ENCODE measurements around the gene MCF2L. TPM values are rescaled to one million over a fixed set of nuclear protein-coding genes. Genes with fewer than 3 reads are reported as not detected.
A peak's percentile ranks its signal among the peaks of the same experiment; 100 is the strongest.

MCF2L gene
- total RNA-seq, 1 experiment from 2014 or later = 22.1 TPM

- Histone ChIP-seq H3K36me3 (ENCODE audit: control insufficient read depth, insufficient read depth, low read length) (no peaks in the 10 kb centered on the region), H3K4me3 (ENCODE audit: low read depth, low read length) (no peak overlapping the region), H3K27me3 (replicated peaks; ENCODE audit: control insufficient read depth, insufficient read depth, low read length) (no peaks in the 10 kb centered on the region), H3K9me3 (0 out of 2 replicates have a peak, but pooled peaks cover 3% of the 10 kb centered on the region), H3K4me1 (no peaks in the 10 kb centered on the region)
- TF ChIP-seq CTCF (IDR thresholded peaks at IDR 0.05; ENCODE audit: insufficient read depth in 1 of 2, low read depth in 1 of 2, low read length in 1 of 2, severe bottlenecking in 1 of 2, unreplicated experiment in 1 of 2) = peak; percentile 81 to 83
- POLR2A ChIA-PET = no interaction called here
- H3K36me3 Mint-ChIP-seq (ENCODE audit: insufficient read depth, unreplicated experiment) = no peaks in the 10 kb centered on the region
- DNase-seq = peak in 1 of 2 experiments; percentile 78
- H3K9me3 Mint-ChIP-seq (ENCODE audit: unreplicated experiment) = no peaks in the 10 kb centered on the region
- no peaks in the 10 kb centered on the region for H3K27me3 Mint-ChIP-seq (ENCODE audit: insufficient read depth, unreplicated experiment)
- H3K4me1 Mint-ChIP-seq (ENCODE audit: low read depth, unreplicated experiment) = peaks cover 6% of the 10 kb centered on the region
- H3K27ac Mint-ChIP-seq (ENCODE audit: unreplicated experiment) = no peak overlapping the region
- intact Hi-C loops (cut with micrococcal nuclease; ENCODE audit: unreplicated experiment) = loop anchor here (1.0 to 10.0 kb wide), 4 partner anchors 71 to 360 kb away; partner anchors contain the start of genes CUL4A, F10, F7 and PCID2
- H3K4me3 Mint-ChIP-seq (ENCODE audit: unreplicated experiment) = no peak overlapping the region
- CTCF ChIA-PET = interaction anchor here (0.5 to 1.0 kb wide), 5 partner anchors 90 to 185 kb away, joined by 3 to 6 read pairs (median 6); no protein-coding TSS in a partner anchor
- no TSS peak for BruUV-seq (replicated peaks)
These were observed 65.6 kb downstream of the MCF2L start for GRCh38 chr13:113034451-113035212.

DNA sequence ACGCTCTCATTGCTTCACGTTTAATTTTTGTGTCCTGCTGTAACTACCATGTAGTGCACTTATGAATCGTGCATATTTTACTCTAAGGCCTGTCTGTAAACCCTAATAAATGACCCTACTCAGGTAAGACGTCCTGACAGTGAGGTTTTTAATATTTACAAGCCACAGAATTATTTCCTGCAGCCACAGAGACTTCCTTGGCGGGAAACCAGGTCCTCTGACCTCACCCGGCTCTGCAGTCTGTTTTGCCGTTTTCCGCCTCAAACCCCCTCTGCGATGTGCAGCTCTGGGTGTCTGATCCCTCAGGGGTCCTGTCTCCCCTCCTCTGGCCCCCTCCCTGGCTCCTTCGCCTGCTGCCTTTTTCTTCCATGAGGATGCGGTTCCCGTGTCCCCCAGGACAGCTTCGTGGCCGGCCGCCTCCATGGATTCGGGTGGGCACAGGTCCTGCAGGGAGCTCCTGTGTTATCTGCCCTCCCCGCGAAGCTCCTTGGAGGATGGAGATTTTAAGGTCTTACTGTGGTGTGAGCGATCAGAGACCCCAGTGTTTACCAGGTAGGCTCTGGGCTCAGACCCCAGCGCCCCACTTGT, 66.3 kb downstream of the MCF2L start:
- Mint-ChIP-seq H3K27me3 (ENCODE audit: insufficient read depth, unreplicated experiment) (no peaks in the 10 kb centered on the region), H3K36me3 (ENCODE audit: insufficient read depth, unreplicated experiment) (no peaks in the 10 kb centered on the region), H3K9me3 (ENCODE audit: unreplicated experiment) (no peaks in the 10 kb centered on the region), H3K4me1 (ENCODE audit: low read depth, unreplicated experiment) (peaks cover 6% of the 10 kb centered on the region), H3K27ac (ENCODE audit: unreplicated experiment) (no peak overlapping the region), H3K4me3 (ENCODE audit: unreplicated experiment) (no peak overlapping the region)
- ChIA-PET POLR2A (no interaction called here), CTCF (interaction anchor here (0.5 to 1.0 kb wide), 4 partner anchors 91 to 184 kb away, joined by 3 to 6 read pairs (median 4); no protein-coding TSS in a partner anchor)
- no peaks in the 10 kb centered on the region for H3K27me3 ChIP-seq (replicated peaks; ENCODE audit: control insufficient read depth, insufficient read depth, low read length)
- intact Hi-C loops (cut with micrococcal nuclease; ENCODE audit: unreplicated experiment) = loop anchor here (1.0 to 10.0 kb wide), 4 partner anchors 70 to 359 kb away; partner anchors contain the start of genes CUL4A, F10, F7 and PCID2
- 0 out of 2 replicates have a peak, but pooled peaks cover 3% of the 10 kb centered on the region for H3K9me3 ChIP-seq
- H3K4me3 ChIP-seq (ENCODE audit: low read depth, low read length) = no peak overlapping the region
- TF ChIP-seq CTCF (IDR thresholded peaks at IDR 0.05; ENCODE audit: insufficient read depth in 1 of 2, low read depth in 1 of 2, low read length in 1 of 2, severe bottlenecking in 1 of 2, unreplicated experiment in 1 of 2) = no peak
- BruUV-seq (replicated peaks) = no TSS peak
- H3K4me1 ChIP-seq = no peaks in the 10 kb centered on the region
- no peaks in the 10 kb centered on the region for H3K36me3 ChIP-seq (ENCODE audit: control insufficient read depth, insufficient read depth, low read length)
- no peak for DNase-seq

DNA sequence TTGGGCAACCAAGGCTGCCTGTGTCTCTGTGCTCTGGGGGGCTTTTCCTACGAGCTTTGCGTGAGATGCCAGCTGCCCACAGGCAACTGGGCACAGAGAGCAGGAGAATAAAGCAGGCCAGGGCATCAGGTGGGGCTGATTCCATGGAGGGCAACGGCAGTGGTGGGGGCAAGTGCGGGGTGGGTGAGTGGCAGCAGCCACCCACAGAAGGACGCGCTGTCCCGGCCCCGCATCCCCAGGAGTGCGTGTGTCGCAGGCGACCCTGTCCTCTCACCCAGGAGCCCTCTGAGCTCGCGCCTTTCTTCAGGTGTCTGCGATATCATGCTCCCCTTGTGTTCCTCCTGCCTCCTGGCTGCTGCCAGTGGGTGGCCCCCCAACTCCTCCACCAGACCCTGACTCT, 67.4 kb downstream of the MCF2L start:
- no TSS peak for BruUV-seq (replicated peaks)
- no peaks in the 10 kb centered on the region for H3K36me3 Mint-ChIP-seq (ENCODE audit: insufficient read depth, unreplicated experiment)
- no peaks in the 10 kb centered on the region for H3K27me3 Mint-ChIP-seq (ENCODE audit: insufficient read depth, unreplicated experiment)
- POLR2A ChIA-PET = no interaction called here
- H3K27ac Mint-ChIP-seq (ENCODE audit: unreplicated experiment) = no peak overlapping the region
- CTCF ChIA-PET = no interaction called here
- no peaks in the 10 kb centered on the region for H3K9me3 Mint-ChIP-seq (ENCODE audit: unreplicated experiment)
- H3K36me3 ChIP-seq (ENCODE audit: control insufficient read depth, insufficient read depth, low read length) = no peaks in the 10 kb centered on the region
- no peak for DNase-seq
- no peaks in the 10 kb centered on the region for H3K27me3 ChIP-seq (replicated peaks; ENCODE audit: control insufficient read depth, insufficient read depth, low read length)
- no peaks in the 10 kb centered on the region for H3K4me1 ChIP-seq
- intact Hi-C loops (cut with micrococcal nuclease; ENCODE audit: unreplicated experiment) = loop anchor here (10.0 kb wide), 2 partner anchors 168 to 358 kb away; partner anchors contain the start of genes CUL4A and PCID2
- H3K4me3 Mint-ChIP-seq (ENCODE audit: unreplicated experiment) = no peak overlapping the region
- TF ChIP-seq CTCF (IDR thresholded peaks at IDR 0.05; ENCODE audit: insufficient read depth in 1 of 2, low read depth in 1 of 2, low read length in 1 of 2, severe bottlenecking in 1 of 2, unreplicated experiment in 1 of 2) = no peak
- H3K4me3 ChIP-seq (ENCODE audit: low read depth, low read length) = no peak overlapping the region
- 0 out of 2 replicates have a peak, but pooled peaks cover 3% of the 10 kb centered on the region for H3K9me3 ChIP-seq
- no peaks in the 10 kb centered on the region for H3K4me1 Mint-ChIP-seq (ENCODE audit: low read depth, unreplicated experiment)

Measured in Caco-2 (cell line).